K562 (cell line): ENCODE measurements around the gene SYT15. TPM values are rescaled to one million over a fixed set of nuclear protein-coding genes. Genes with fewer than 3 reads are reported as not detected.

Experiments used
- ATAC-seq: fragments of 200-7000 bp; cut with Tn5 transposase; 3 replicates; pipeline ENCODE4 v1.9.1; 2020; ENCODE audit warnings: moderate library complexity
- BruUV-seq: library from RNA; stranded (reverse); fragments of 400-500 nt; replicated peaks from 2 replicates; lab custom pipeline; 2021; lab: Mats Ljungman, UMichigan
- CTCF ChIA-PET: fragments of 300-600 bp; formaldehyde crosslinking; extraction: SDS; loops from one replicate; lab custom pipeline; 2021; ENCODE audit warnings: low intra/inter-chr PET ratio; lab: Yijun Ruan, JAX
- POLR2A ChIA-PET: fragments of 300-600, 350-650 bp; sonication (Branson Sonifier 250); formaldehyde crosslinking; extraction: SDS; loops from one replicate; lab custom pipeline; 2021; ENCODE audit warnings: antibody characterized with exemption, inconsistent platforms; lab: Yijun Ruan, JAX
- DNase-seq, 4 experiments: peaks; one replicate each; pipeline versions ENCODE4 v3.0.0 to v3.0.0-alpha.2; 2011 to 2018; ENCODE audit warnings: low spot score in 3 of 4, mixed read lengths in 3 of 4; ENCODE audit errors: extremely low read depth in 1 of 4
- FAIRE-seq: peaks from 2 replicates; lab custom pipeline; 2011; peaks lifted over from hg19 to GRCh38; lab: Jason Lieb, UNC
- H2AFZ ChIP-seq: 2 replicates; pipeline ENCODE4 v1.6.0; 2011; ENCODE audit warnings: low read depth, low read length, control low read depth, inconsistent platforms
- H3K27ac ChIP-seq: fragments of 200-600 bp; 3 replicates; pipeline ENCODE4 v1.8.0; 2011; ENCODE audit warnings: low read depth, mild to moderate bottlenecking, control low read depth, inconsistent platforms, low read length, moderate library complexity, mixed read lengths; ENCODE audit errors: extremely low read depth
- H3K27me3 ChIP-seq, 2 experiments: fragments of 300-600 bp in 1 of 2; 2 replicates in 1 of 2; 3 replicates in 1 of 2; pipeline versions ENCODE4 v1.6.0 to v1.8.0; 2011; ENCODE audit warnings: inconsistent platforms in 2 of 2, low read length in 2 of 2, mild to moderate bottlenecking in 1 of 2, mixed read lengths in 1 of 2, moderate library complexity in 1 of 2; ENCODE audit not compliant: control insufficient read depth in 2 of 2, insufficient read depth in 2 of 2
- H3K36me3 ChIP-seq: fragments of 300-600 bp; 3 replicates; pipeline ENCODE4 v1.8.0; 2011; ENCODE audit warnings: mild to moderate bottlenecking, low read length, inconsistent platforms; ENCODE audit not compliant: control insufficient read depth, insufficient read depth
- H3K4me1 ChIP-seq, 2 experiments: fragments of 200-600 bp in 1 of 2; replicated peaks in 1 of 2; 2 replicates in 1 of 2; 3 replicates in 1 of 2; pipeline versions ENCODE4 v1.5.1 to v1.8.0; 2011; ENCODE audit warnings: inconsistent platforms in 2 of 2, low read length in 2 of 2, mild to moderate bottlenecking in 1 of 2, mixed read lengths in 1 of 2, moderate library complexity in 1 of 2; ENCODE audit not compliant: control insufficient read depth in 2 of 2, insufficient read depth in 2 of 2
- H3K4me2 ChIP-seq: 2 replicates; pipeline ENCODE4 v1.6.1; 2011; ENCODE audit warnings: low read length, control low read depth, inconsistent platforms, mixed read lengths; ENCODE audit not compliant: insufficient read depth
- H3K4me3 ChIP-seq: fragments of 200-600 bp; sonication (generic), shearing (Covaris generic); 2 replicates; pipeline ENCODE4 v1.5.1; 2016; ENCODE audit warnings: control low read depth, inconsistent platforms
- H3K79me2 ChIP-seq: fragments of 200-600 bp; 3 replicates; pipeline ENCODE4 v1.8.0; 2011; ENCODE audit warnings: low read length, inconsistent platforms; ENCODE audit not compliant: control insufficient read depth, insufficient read depth
- H3K9ac ChIP-seq, 2 experiments: 2 replicates each; pipeline versions ENCODE4 v1.6.0 to v1.6.1; 2011; ENCODE audit warnings: low read depth in 2 of 2, low read length in 2 of 2, control low read depth in 1 of 2, inconsistent platforms in 1 of 2, mild to moderate bottlenecking in 1 of 2, mixed read lengths in 1 of 2; ENCODE audit not compliant: insufficient read depth in 1 of 2
- H3K9me1 ChIP-seq: one replicate; pipeline ENCODE4 v1.6.0; 2011; ENCODE audit warnings: inconsistent platforms, mild to moderate bottlenecking, low read length, moderate library complexity; ENCODE audit not compliant: control insufficient read depth, insufficient read depth
- H3K9me3 ChIP-seq: replicated peaks from 2 replicates; pipeline ENCODE4 v1.5.1; 2011; ENCODE audit warnings: low read depth, low read length, inconsistent platforms; ENCODE audit not compliant: control insufficient read depth, insufficient read depth
- H4K20me1 ChIP-seq: replicated peaks from 2 replicates; pipeline ENCODE4 v1.6.1; 2011; ENCODE audit warnings: low read length, inconsistent platforms, mixed read lengths; ENCODE audit not compliant: control insufficient read depth, insufficient read depth
- ARID1B ChIP-seq: fragments of 450-650 bp; IDR thresholded peaks from 2 replicates; pipeline ENCODE4 v1.6.1; 2016; ENCODE audit warnings: antibody characterized with exemption, mild to moderate bottlenecking, inconsistent platforms
- BDP1 ChIP-seq: IDR thresholded peaks from 3 replicates; pipeline ENCODE4 v1.6.1; 2011; ENCODE audit not compliant: insufficient read length, insufficient read depth
- MYNN ChIP-seq, 2 experiments: sonication (generic); formaldehyde crosslinking in 1 of 2; IDR thresholded peaks; 2 replicates each; pipeline versions ENCODE4 v1.5.0 to v1.6.1; 2016 to 2020; ENCODE audit warnings: antibody characterized with exemption in 1 of 2, missing genetic modification reagents in 1 of 2
- POLR2A ChIP-seq: fragments of 450-650 bp; conservative IDR thresholded peaks from 2 replicates; pipeline ENCODE4 v1.6.1; 2016
- PPARD ChIP-seq: fragments of 250-450 bp; sonication (Bioruptor Pico); IDR thresholded peaks from 2 replicates; pipeline ENCODE4 v1.8.0; 2022; ENCODE audit warnings: inconsistent platforms, mild to moderate bottlenecking, moderate library complexity
- RBM39 ChIP-seq: fragments of 200-400 bp; formaldehyde crosslinking; optimal IDR thresholded peaks from 2 replicates; pipeline ENCODE3; 2018; ENCODE audit warnings: low read depth, low read length
- SOX6 ChIP-seq: fragments of 450-650 bp; IDR thresholded peaks from 2 replicates; pipeline ENCODE4 v1.6.1; 2014; ENCODE audit warnings: mild to moderate bottlenecking
- THRB ChIP-seq: fragments of 450-650 bp; formaldehyde crosslinking; conservative IDR thresholded peaks from 2 replicates; pipeline ENCODE4 v1.4.0; 2022; ENCODE audit warnings: mild to moderate bottlenecking, missing genetic modification characterization
- ZNF133 ChIP-seq: fragments of 250-450 bp; sonication (Bioruptor Pico); IDR thresholded peaks from 2 replicates; pipeline ENCODE4 v1.4.0; 2020; ENCODE audit warnings: mild to moderate bottlenecking
- ZNF561 ChIP-seq: fragments of 450-650 bp; formaldehyde crosslinking; conservative IDR thresholded peaks from 2 replicates; pipeline ENCODE4 v1.4.0; 2020; ENCODE audit warnings: mild to moderate bottlenecking, moderate library complexity
- WGBS: fragments of 100-300 bp; shearing (Covaris generic); methylation state at CpG from one replicate; pipeline ENCODE4 v1.1.6; 2016; ENCODE audit warnings: low coverage, mixed read lengths; ENCODE audit not compliant: insufficient coverage; ENCODE audit errors: missing lambda C conversion rate; 5-methylcytosine and 5-hydroxymethylcytosine counted together
- in situ Hi-C: fragments of 300-500 bp; cut with MboI; formaldehyde crosslinking; loops from 4 replicates; pipeline ENCODE4 v1.15.0; 2018; ENCODE audit warnings: inconsistent platforms, mixed read lengths
- intact Hi-C: fragments of 100-400 bp; cut with micrococcal nuclease; formaldehyde crosslinking; loops from 2 replicates; pipeline ENCODE4 v1.14.2; 2022
- polyA plus RNA-seq, 8 experiments: library from polyadenylated mRNA; depleted of rRNA in 4 of 8; stranded (reverse) in 5 of 8; unstranded in 3 of 8; fragments of >200 nt; fragmentation: Nextera tagmentation in 2 of 8; fragmentation: Illumina TruSeq in 1 of 8; extraction: Ambion mirVana in 2 of 8; extraction: Trizol in 1 of 8; gene quantifications; 2 replicates each; pipeline versions ENCODE4 v1.2.1 to v1.2.3, GENCODE V29; 2011 to 2014; ENCODE audit warnings: inconsistent platforms in 1 of 8, missing spikeins in 1 of 8
- total RNA-seq, 7 experiments: library from RNA; depleted of rRNA in 6 of 7; stranded (reverse); fragments of >200 nt in 6 of 7; fragmentation: Illumina TruSeq in 2 of 7; extraction: Trizol in 2 of 7; gene quantifications; 2 replicates each; pipeline versions ENCODE4 v1.2.1 to v1.2.3, GENCODE V29; 2011 to 2021; ENCODE audit warnings: low replicate concordance in 1 of 7
- TF ChIP-seq, protein P1 (sequence below): fragments of 450-650 bp; formaldehyde crosslinking; IDR thresholded peaks from 2 replicates; pipeline ENCODE4 v1.4.0; 2022; ENCODE audit warnings: missing genetic modification characterization

SYT15 gene
- total and polyA plus RNA-seq, 9 of the 15 experiments (the other 6 are each of a cell fraction or from before 2014, with no cell fraction given): 0.05 to 0.82 (median 0.21) TPM; not detected in 1

DNA sequence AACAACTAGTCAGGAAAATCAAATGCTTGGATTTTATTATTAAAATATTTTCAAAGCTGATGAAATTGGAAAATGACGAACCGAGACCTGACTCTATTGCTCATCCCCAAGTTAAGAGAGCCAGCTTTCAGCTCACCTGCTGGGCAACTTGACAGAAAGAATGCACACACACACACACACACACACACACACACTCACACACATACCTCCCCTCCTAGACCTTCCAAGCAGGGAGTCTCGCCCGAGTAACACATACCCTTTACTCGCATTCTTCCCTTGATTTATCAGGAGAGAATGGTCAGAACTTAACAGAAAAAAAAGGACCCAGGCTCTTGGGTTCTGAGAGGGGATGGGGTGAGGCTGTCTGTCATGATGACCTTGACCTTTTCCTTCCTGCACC, 41.6 kb upstream of the SYT15 start:
- ChIA-PET CTCF (no interaction called here), POLR2A (interaction anchor here (2.4 kb wide), 1 partner anchor 10 kb away, joined by 6 read pairs; no protein-coding TSS in a partner anchor)
- H3K27me3 ChIP-seq: peaks cover 41 to 51% of the 10 kb centered on the region in 2 experiments
- DNase-seq (no peak), ATAC-seq (no peak), FAIRE-seq (no peak)
- no peak overlapping the region for H3K27ac ChIP-seq
- H3K36me3 ChIP-seq: no peaks in the 10 kb centered on the region
- H3K4me3 ChIP-seq: no peak overlapping the region
- no peaks in the 10 kb centered on the region for H3K9me1 ChIP-seq
- H3K4me2 ChIP-seq: no peak overlapping the region
- TF ChIP-seq RBM39 (no peak), THRB (0 out of 2 replicates have a peak, but pooled peaks have one; percentile 15), MYNN (IDR thresholded peaks at IDR 0.05) (no peak), MYNN (CRISPR knock-in tag; IDR thresholded peaks at IDR 0.05) (no peak), POLR2A (no peak), ZNF133 (CRISPR knock-in tag) (no peak), SOX6 (no peak), ZNF561 (CRISPR knock-in tag) (no peak), ARID1B (no peak), PPARD (no peak), BDP1 (no peak)
- TF ChIP-seq, protein P1, sequence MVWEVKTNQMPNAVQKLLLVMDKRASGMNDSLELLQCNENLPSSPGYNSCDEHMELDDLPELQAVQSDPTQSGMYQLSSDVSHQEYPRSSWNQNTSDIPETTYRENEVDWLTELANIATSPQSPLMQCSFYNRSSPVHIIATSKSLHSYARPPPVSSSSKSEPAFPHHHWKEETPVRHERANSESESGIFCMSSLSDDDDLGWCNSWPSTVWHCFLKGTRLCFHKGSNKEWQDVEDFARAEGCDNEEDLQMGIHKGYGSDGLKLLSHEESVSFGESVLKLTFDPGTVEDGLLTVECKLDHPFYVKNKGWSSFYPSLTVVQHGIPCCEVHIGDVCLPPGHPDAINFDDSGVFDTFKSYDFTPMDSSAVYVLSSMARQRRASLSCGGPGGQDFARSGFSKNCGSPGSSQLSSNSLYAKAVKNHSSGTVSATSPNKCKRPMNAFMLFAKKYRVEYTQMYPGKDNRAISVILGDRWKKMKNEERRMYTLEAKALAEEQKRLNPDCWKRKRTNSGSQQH: peak; percentile 59; the same call in 1 of the 2 replicates
- no peak overlapping the region for H2AFZ ChIP-seq
- in situ Hi-C loops: no loop called here
- peaks cover 0 to 6% of the 10 kb centered on the region in 2 experiments; a peak in 2 of 5 replicates for H3K4me1 ChIP-seq
- 0 out of 2 replicates have a peak, but pooled peaks cover 8% of the 10 kb centered on the region for H4K20me1 ChIP-seq
- no peaks in the 10 kb centered on the region for H3K9me3 ChIP-seq
- under 1% methylated on average over 5 of the region's 5 CpGs for WGBS
- intact Hi-C loops: no loop called here
- no peaks in the 10 kb centered on the region for H3K79me2 ChIP-seq
- H3K9ac ChIP-seq: no peak overlapping the region
- no TSS peak for BruUV-seq
